Stimulated activated CD4-positive, alpha-beta T cell treated with anti-CD3 and anti-CD28 coated beads, Interleukin-15, amount 100 ng/mL, for 1 hour (primary cell): ENCODE results near the gene TMEM184C.

Experiments
- DNase-seq, 2 donors: peaks; one replicate each; pipeline ENCODE4 v3.0.0-alpha.2; 2020; ENCODE audit warnings: low read depth in 1 of 2, low spot score in 1 of 2

TMEM184C gene

DNA sequence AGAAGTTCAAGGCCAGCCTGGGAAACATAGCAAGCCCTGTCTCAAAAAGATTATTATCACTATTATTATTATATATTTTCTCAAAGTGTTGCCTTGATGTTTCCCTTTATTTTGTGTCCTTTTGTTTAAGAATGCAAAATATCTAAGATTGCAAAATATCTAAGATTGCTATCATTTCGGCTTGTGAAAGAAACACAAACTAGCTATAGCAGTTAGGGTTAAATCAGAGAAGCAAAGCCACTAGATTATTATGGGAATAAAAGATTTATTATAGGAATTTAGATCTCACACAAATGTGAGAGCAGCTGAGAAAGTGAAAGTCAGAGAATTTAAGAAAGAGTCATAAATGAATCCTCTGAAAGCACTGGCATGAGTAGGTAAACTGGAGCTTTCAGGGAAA lies 18.0 kb upstream of the TMEM184C start:
- no peak for DNase-seq

DNA sequence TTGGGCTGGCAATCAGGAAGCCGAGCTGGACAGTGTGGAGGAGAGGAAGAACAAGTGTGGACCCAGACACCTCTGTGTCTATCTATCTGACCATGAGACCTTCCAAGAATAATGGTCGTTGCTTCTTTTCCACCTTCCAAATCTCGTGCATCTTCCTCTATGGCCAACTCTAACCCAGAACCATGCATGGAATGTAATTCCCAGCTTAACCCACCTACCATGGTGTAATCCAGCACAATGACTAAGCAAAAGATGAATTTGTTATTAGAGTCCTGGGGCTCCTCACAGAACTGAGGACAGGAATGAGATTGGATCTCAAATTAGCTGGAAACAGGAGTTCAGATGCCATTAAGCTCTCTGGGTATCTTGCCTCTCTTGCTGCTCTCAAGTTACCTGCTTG lies 17.4 kb upstream of the TMEM184C start:
- DNase-seq: no peak

DNA sequence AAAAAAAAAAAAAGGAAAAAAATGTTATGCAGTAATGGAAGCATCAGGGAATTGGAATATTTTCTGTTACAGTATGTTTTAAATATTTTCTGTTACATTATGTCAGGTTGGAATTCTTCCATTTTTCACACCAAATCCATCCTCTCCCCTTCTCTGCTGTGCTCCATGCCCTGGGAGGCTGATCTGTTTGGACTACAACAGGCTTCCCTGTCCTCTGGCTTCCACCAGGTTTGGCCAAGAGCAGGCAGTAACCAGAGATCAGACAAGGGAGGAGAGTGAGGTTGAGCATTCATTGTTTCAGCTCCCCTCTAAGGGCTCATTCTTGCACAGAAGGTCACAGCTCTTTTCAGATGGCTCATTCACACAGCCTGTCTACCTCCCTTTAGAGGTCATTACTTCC lies 11.7 kb upstream of the TMEM184C start:
- no peak for DNase-seq

DNA sequence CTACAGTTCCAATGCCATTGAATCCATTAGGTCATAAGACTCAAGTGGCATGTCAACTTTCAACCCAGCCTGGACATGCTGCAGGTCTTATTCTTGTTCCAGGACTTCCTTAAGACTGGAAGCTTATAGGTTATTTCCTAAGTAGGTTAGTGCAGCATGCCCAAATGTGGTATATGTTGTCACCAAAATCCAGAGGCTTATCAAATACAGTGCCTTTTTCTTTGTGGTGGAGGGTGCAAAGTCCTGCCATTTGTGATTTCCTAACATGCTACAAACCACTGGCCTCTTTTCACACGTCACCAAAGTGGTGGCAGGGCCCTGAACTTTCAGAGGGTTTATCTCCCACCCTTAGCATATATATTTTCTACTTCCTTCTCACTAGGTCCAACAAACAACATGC lies 9.7 kb upstream of the TMEM184C start:
- DNase-seq: no peak

DNA sequence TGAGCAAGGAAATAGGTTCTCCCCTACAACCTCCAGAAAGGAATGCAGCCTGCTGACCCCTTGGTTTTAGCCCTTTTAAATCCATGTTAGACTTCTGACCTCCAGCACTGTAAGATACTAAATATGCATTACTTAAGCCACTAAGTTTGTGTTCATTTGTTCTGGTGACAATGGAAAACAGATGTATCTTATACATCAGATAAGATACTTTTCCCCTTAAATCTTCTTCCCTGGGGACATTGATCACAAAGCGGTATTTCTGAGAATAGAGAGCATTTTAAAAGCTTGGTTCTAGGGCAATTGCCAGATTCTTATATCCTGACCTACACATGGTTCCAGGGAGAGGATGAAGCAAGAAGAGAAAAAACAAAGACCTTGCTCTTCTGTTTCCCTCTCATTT lies 6.5 kb upstream of the TMEM184C start:
- DNase-seq: no peak

DNA sequence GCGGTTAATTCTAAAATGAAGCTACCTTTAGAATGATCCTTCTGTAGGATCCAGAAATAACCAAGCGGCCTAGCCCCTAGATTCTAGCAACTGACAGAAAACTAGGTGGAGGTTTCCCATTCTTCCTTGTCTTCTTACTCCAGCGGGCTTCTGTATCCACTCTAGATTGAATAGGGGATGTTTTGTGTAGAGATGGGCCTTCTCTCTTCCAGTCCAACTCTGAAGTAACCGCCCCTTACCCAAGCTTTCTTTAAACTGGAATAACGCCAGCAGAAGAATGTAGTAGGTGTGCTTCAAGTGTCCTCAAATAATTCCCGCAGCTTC lies 386 bp upstream of the TMEM184C start:
- DNase-seq: no peak

DNA sequence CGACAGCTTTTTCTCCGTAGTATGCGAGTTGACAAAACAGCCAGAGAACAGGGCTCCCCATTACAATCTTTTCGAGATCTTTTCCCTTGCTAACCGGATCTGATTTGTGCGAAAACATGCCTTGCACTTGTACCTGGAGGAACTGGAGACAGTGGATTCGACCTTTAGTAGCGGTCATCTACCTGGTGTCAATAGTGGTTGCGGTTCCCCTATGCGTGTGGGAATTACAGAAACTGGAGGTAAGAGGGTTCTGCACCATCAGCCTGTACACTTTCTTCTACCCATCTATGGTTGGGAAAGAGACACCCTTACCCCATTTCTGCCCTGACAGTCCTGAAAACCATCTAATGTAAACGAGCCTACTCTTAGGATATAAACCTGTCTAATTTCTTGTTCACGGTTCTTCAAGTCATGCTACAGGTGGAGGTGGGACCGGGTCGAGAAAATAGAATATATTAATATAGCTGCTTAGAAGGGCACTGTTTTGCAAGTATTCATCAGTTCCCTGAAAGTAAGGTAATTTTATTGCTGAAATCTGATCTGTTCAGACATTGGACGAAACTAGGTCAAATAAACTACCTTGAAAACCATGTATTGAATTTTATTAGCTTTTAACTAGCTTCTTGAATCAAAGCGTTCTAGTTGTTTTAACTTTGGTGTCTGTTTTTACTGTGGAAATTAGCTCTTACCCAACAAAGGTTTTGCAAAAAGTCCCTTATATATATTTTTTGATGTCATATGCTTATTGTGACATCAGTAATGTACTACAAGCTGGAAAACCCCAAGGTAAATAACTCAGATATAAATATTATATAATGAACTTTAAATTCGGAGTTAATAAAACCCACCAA lies 869 bp downstream of the TMEM184C start:
- no peak for DNase-seq

DNA sequence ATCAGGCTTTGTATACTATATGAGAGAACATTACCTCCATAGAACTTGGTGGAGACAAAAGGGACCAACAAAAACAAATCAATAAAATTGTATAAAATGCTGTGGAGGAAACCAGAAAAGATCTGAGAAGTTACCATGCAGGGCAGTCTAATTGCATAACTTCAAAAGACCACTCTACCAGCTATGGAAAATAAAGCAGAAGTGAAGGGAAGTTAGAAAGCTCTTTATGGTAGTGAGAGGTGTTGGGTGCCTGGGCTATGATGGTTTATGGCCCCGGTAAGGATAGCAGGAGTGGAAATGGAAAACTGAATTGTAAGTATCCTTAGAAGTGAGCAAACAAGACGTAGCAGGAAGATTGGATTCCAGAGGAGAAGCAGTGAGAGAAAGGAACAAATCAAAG lies 3.1 kb downstream of the TMEM184C start:
- DNase-seq: no peak

DNA sequence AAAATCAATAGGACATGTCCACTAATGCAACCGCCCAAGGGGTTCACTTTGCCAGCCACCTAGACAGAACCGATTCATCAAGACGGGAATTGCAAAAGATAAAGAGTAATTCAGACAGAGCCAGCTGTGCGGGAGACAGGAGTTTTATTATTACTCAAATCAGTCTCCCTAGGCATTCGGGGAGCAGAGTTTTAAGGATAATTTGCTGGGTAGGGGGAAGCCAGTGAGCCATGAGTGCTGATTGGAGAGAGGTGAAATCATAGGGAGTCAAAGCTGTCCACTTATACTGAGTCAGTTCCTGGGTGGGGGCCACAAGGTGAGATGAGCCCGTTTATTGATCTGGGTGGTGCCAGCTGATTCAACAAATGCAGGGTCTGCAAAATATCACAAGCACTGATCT lies 8.5 kb downstream of the TMEM184C start:
- no peak for DNase-seq

DNA sequence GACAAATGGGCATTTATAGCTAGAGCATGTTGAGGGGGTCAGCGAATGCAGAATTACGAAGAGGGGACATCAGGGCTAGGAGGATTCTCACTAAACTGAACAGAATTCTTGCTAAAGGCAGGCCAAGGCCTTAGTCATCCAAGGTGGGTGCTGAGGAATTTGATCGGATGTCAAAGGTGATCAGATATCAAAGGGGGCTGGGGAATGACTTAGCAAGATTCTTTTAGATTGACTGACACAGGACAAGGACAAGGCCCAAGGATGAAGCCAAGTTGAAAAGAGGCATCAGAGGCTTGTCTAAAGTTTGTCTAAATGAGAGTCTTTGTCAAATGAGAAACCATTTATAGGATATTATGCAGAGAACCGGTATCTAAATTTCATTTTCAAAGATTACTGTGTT lies 9.7 kb downstream of the TMEM184C start:
- no peak for DNase-seq

DNA sequence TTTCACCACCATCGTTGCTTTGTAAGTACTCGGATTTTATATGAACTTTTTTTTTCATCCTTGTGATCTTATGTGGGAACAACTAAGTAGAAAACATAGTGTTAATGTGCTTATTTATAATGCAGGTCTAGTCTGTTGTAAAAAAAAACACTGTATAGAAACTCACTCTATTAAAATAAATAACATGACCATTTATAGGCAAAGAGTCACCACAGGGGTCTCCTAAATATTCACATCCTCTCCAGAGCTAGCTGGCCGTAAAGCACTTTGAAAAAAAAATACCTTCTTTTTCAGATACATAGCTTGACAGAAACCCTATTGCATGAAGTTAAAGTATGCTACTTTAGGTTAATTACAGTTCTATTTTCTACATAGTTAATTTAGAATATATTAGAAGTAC lies 11.2 kb downstream of the TMEM184C start:
- no peak for DNase-seq

DNA sequence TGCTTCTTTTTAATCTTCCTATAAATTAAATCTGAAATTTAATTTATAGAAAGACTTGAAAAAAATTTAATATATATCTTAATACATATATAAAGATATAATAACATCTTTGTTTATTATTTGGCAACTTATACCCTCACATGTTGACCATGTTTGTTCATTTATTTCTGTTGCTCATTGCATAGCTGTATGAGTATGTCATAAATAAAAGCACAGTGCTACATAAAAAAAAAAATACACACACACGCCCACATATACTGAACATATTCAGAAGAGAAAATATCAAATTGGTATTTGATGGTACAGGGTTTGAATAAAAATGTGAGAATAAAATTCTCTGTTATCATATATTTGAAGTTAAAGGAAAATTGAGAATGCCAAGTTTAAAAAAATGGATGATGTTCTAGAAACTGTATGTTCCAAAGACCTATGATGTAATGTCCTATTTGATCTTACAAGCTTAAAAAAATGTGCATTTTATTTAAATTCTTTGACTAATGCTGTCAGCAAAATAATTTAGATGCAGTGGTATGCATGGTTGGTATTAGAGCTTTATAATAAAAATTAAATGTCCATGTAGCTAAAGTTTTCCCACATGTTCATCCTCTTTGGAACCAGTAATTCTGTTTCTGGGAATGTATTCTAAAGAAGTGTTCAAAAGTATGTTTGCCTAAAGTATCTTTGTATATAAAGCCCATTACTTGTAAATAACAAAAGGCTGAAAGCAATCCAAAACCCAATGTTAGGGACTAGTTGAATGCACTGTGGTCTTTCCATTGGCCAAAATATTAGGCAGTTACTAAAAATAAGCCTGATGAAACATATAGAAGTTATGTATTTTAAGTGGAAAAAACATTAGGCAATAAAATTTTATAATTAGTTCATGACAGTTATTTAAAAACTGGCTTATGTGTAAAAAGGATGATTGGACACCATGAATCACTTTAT lies 12.9 kb downstream of the TMEM184C start:
- DNase-seq: no peak

DNA sequence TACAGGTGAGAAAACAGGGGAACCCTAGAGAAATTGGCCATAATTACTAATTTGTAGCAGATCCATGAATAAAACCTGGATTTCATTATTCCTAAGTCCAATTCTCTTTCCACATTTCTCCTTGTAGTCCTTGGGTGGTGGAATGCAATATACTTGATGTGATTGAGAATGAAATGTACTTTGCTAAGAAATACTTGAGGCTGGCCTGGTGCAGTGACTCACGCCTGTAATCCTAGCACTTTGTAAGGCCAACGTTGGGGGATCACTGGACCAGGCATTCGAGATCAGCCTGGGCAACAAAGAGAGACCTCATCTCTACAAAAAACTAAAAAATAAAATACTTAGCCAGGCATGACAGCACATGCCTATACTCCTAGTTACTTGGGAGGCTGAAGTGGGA lies 15.9 kb downstream of the TMEM184C start:
- no peak for DNase-seq

DNA sequence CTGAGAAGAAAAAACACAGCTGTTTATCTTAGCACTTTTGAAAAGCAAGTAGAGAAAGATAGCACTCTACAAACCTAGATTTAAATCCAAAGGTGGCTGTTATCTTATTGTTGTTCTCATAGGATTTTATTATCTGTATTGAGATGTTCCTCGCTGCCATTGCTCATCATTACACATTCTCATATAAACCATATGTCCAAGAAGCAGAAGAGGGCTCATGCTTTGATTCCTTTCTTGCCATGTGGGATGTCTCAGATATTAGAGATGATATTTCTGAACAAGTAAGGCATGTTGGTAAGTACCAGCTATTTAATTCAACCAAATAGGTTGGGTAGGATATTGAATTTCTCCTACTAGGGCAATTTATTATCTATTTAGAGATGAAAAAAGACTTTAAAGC lies 16.4 kb downstream of the TMEM184C start:
- DNase-seq: no peak

DNA sequence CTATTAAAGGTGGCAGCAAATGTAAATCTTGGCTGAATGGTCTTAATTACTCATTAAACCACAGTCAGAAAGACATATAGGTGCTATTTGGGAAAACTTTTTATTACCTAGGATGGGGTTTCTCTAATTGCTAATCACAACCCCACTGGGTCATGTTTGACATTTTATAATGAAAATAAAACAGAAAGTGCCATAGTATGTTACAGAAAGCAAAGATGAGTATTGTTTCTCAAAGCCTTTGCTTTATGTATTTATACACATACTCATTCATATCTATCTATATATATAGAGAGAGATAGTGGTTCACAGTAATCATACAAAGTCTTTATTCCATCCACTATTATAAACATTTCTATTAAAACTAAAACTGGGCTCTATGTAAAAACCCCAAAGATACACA lies 18.2 kb downstream of the TMEM184C start:
- DNase-seq: no peak

DNA sequence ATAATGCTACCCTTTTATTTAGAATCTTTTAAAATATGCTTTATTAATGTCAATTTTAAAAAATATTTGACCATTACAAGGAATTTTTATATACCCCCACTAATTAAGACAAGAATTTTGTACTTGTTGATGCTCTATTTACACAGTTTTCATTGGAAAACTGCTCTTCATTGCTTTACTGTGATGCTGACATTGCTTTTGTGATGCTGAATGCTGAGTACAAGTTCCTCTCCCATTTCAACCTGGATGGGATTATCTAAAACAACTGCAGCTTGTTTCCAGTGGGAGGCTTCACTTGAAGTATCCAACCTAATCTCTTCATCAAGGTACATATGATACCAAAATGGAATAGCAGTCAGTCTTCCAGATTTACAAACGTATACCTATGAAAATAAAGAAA lies 21.2 kb downstream of the TMEM184C start:
- DNase-seq: no peak

DNA sequence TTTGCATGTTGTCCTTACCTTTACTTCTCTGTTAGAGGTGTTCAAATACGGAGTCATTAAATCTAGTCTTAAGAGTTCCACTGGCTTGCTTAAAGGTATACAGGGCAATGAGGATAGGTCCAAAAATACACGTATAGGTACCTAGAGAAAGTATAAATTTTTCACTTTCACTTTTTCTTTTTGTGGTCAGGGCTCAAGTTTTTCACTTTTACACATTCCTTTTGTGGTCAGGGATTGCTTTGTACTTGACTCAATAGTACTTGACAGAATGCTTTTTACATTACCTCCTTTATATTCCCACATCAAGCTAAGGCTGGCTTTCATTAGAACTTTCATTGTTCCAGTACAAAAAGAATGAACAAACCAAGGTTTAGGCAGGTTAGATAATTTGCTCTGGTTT lies 21.7 kb downstream of the TMEM184C start:
- no peak for DNase-seq

DNA sequence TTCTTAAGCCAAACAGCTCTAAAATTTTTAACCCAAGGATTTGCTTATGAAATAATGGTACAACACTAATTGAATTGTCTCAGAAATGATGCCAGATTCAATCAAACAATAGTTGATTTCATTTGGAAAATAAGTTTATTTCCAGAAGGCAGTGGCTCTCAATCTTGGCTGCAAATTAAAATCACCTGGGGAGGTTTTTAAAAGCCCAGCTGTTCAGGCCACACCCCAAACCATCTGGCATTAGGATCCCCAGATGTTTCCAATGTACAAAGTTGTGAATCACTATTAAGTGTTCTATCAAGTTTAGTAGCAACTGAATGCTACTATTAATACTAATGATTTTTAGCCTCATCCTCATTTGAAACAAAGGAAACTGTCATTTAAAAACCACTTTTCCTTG lies 22.2 kb downstream of the TMEM184C start:
- DNase-seq: no peak

DNA sequence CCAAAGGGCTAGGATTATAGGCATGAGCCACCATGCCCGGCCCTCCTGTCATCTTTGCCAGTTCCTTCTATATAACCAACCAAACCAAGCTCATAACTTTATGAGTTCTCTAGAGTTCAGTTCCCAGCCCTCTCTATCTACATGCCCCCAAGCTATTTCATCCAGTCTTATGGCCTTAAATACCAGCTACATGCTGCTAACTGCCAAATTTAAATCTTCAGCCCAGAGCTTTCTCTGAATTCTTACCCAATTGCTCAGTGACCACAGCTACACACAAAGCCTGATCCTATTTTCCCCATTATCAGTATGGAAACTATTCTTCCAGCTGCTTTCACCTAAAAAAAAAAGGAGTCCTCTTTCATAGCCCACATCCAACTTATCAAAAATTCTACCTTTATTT lies 23.1 kb downstream of the TMEM184C start:
- no peak for DNase-seq

DNA sequence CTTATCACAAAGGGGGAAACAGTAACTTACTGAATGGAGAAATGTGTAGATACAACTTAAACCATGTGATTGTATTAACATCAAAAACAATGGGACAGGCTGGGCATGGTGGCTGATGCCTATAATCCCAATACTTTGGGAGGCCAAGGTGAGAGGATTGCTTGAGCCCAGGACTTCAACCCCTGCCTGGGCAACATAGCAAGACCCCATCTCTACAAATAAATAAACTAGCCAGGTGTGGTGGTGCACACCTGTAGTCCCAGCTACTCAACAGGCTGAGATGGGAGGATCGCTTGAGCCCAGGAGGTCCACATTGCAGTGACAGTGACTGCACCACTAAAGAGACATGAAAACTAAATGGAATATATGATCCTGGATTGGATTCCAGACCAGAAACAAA lies 26.4 kb downstream of the TMEM184C start:
- no peak for DNase-seq

DNA sequence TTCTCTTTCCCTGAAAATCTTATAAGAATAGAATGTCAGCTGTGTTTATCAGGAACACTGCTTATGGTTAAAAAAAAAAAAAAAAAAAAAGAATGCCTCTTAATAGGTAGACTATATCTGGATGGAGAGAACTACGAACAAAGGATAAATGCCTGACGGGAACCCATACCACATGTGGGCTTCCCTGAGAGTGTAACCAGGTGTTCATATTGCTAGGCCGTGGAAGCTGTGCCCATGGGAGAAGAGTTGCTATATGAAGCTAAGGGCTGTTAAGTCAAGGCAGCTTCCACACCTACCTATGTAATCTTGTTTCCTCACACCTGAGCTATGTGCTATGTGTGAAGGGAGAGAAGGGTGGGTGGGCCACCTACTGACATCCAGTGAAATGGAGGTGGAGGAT lies 27.3 kb downstream of the TMEM184C start:
- DNase-seq: no peak

DNA sequence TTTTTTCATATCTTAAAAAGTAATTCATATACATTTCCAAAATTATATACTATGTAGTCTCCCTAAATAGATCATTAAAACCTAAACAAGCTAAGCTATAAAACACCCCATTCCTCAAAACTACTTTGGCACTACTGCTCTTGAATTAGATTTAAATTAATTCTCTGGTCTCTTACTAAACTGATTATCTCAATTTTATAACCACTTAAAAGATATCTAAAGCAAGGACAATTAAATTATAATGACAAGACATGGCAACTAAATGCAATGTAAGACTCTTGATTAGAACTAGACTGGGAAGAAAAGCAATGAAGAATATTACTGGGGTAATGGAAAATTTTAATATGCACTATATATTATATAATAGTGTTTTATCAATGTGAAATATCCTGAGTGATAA lies 27.9 kb downstream of the TMEM184C start:
- DNase-seq: no peak

DNA sequence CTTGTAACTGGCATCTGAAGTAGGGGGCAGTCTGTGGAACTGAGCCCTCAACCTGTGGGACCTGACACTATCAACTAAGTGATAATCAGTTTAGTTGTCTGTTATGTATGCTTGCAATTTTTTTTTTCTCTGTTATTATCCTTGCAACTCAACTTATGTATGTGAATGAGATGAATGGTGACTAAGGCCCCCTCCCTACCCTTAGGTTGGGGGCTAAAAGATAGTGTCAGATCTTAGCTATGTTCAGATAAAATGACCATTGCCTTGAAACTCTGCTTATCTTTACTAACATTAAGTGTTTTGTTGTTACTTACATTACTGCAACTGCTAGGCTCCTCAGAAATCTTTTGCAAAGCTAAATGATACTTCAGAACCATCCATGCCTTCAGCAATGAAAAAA lies 31.5 kb downstream of the TMEM184C start:
- DNase-seq: no peak
